CD4-positive, alpha-beta T cell (primary cell): Measurements from ENCODE around the gene ITSN1. TPM values are rescaled to one million over a fixed set of nuclear protein-coding genes. Genes with fewer than 3 reads are reported as not detected.
"Not testable (repeated sequence)": the region's sequence is repeated elsewhere in the genome, so short reads cannot be mapped to it uniquely, and the experiment has no call there.

ENCODE experiments used
- ATAC-seq: fragments of 200-7000 bp; cut with Tn5 transposase; one replicate; pipeline ENCODE4 v1.10.0; 2022; ENCODE audit warnings: mild to moderate bottlenecking; ENCODE audit not compliant: poor library complexity
- CTCF ChIA-PET: fragments of 350-600 bp; sonication (Branson Sonifier 250); formaldehyde crosslinking; loops from one replicate; lab custom pipeline; 2021; ENCODE audit warnings: antibody characterized with exemption, inconsistent platforms; lab: Charles Lee
- POLR2A ChIA-PET: fragments of 350-600 bp; sonication (Branson Sonifier 250); formaldehyde crosslinking; loops from one replicate; lab custom pipeline; 2021; ENCODE audit warnings: antibody characterized with exemption, inconsistent platforms; lab: Charles Lee
- DNase-seq, 14 experiments: peaks; one replicate each; pipeline ENCODE4 v3.0.0-alpha.2; 2013 to 2020; ENCODE audit warnings: mixed read lengths in 2 of 14
- H3K27ac ChIP-seq, 2 donors: one replicate each; pipeline versions ENCODE4 v1.5.1 to v1.7.0; 2013; ENCODE audit warnings: low read length in 2 of 2, low read depth in 1 of 2, mild to moderate bottlenecking in 1 of 2
- H3K27me3 ChIP-seq, 2 experiments: 1 replicate in 1 of 2; 2 replicates in 1 of 2; pipeline versions ENCODE4 v1.6.1 to v1.7.0; 2013; ENCODE audit warnings: low read length in 2 of 2, control low read depth in 1 of 2, mild to moderate bottlenecking in 1 of 2, moderate library complexity in 1 of 2; ENCODE audit not compliant: insufficient read depth in 2 of 2, control insufficient read depth in 1 of 2
- H3K36me3 ChIP-seq: one replicate; pipeline ENCODE4 v1.6.1; 2013; ENCODE audit warnings: low read length, control low read depth; ENCODE audit not compliant: insufficient read depth
- H3K4me1 ChIP-seq: one replicate; pipeline ENCODE4 v1.6.1; 2013; ENCODE audit warnings: low read length, control low read depth; ENCODE audit not compliant: insufficient read depth
- H3K4me3 ChIP-seq: one replicate; pipeline ENCODE4 v1.5.1; 2013; ENCODE audit warnings: mild to moderate bottlenecking, low read length, moderate library complexity
- H3K9me3 ChIP-seq, 2 experiments: 1 replicate in 1 of 2; 2 replicates in 1 of 2; pipeline versions ENCODE4 v1.6.1 to v1.7.0; 2013; ENCODE audit warnings: low read length in 2 of 2, mild to moderate bottlenecking in 2 of 2, control low read depth in 1 of 2, moderate library complexity in 1 of 2; ENCODE audit not compliant: control insufficient read depth in 1 of 2, insufficient read depth in 1 of 2
- H3K27ac Mint-ChIP-seq: one replicate; pipeline ENCODE4 v1.8.0; 2020; ENCODE audit warnings: mixed read lengths
- H3K27me3 Mint-ChIP-seq: one replicate; pipeline ENCODE4 v1.8.0; 2021; ENCODE audit warnings: mixed read lengths
- H3K36me3 Mint-ChIP-seq: one replicate; pipeline ENCODE4 v1.8.0; 2021; ENCODE audit warnings: low read depth, mixed read lengths
- H3K4me1 Mint-ChIP-seq: one replicate; pipeline ENCODE4 v1.8.0; 2021; ENCODE audit warnings: low read depth, mixed read lengths
- H3K4me3 Mint-ChIP-seq: one replicate; pipeline ENCODE4 v1.8.0; 2020; ENCODE audit warnings: mild to moderate bottlenecking, mixed read lengths
- H3K9me3 Mint-ChIP-seq: one replicate; pipeline ENCODE4 v1.8.0; 2020; ENCODE audit warnings: mixed read lengths
- intact Hi-C, 2 experiments: fragments of 100-400 bp; cut with DNase I in 1 of 2; cut with micrococcal nuclease in 1 of 2; formaldehyde crosslinking; loops; one replicate each; pipeline versions ENCODE4 v1.15.1 to v1.9.0; 2023 to 2025; cut with DNase I, micrococcal nuclease
- total RNA-seq, 174 experiments: library from RNA in 2 of 174; stranded (reverse) in 2 of 174; gene quantifications; one replicate each; pipeline ENCODE4 v1.2.3 and lab custom pipeline; 2021 to 2026
- TF ChIP-seq, protein P1 (sequence below): fragments of 200-600 bp; IDR thresholded peaks from one replicate; pipeline ENCODE4 v1.8.0; 2022; ENCODE audit warnings: antibody characterized with exemption, mild to moderate bottlenecking

Gene ITSN1
- total RNA-seq, 2 experiments from 2014 or later, result 2.1 to 3.0 TPM

DNA sequence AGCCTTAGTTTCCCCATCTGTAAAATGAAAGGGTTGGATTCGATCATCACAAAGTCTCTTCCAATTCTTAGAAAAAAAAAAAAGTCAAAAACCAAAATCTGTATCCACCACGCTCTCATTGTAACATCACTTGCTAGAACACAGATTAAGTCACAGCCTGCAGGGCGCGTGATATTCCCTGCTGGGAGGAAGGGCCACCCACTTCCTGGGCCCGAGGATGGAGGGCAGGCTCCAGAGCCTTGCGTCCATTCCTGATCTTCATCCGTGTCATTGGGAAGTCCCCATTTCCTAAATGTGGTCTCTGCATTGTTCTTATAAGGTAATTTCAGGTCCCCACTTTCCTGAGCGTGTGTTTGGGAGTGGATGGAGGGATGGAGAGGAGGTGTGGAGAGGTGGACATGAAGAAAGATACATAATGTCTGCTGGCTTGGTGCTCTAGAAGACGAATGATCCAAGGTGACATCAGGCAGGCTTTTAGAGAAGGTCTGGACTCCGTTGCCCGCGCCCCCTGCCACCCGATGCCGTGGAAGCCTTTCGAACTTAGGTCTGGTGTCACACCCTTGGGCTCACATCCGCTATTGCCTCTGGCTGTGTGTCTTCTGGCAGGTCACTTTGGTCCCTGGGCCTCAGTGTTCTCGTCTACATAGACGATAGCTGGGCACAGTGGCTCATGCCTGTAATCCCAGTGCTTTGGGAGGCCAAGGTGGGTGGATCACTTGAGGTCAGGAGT is 217.2 kb downstream of the ITSN1 start:
- Histone ChIP-seq H3K4me3 (no peak overlapping the region), H3K36me3 (no peaks in the 10 kb centered on the region), H3K4me1 (no peaks in the 10 kb centered on the region), H3K9me3 (no peaks in the 10 kb centered on the region), H3K27me3 (peaks cover 0 to 2% of the 10 kb centered on the region in 2 experiments), H3K27ac (no peak overlapping the region)
- no peaks in the 10 kb centered on the region for H3K27me3 Mint-ChIP-seq
- H3K9me3 Mint-ChIP-seq, result no peaks in the 10 kb centered on the region
- no peak overlapping the region for H3K4me3 Mint-ChIP-seq
- TF ChIP-seq, protein P1, sequence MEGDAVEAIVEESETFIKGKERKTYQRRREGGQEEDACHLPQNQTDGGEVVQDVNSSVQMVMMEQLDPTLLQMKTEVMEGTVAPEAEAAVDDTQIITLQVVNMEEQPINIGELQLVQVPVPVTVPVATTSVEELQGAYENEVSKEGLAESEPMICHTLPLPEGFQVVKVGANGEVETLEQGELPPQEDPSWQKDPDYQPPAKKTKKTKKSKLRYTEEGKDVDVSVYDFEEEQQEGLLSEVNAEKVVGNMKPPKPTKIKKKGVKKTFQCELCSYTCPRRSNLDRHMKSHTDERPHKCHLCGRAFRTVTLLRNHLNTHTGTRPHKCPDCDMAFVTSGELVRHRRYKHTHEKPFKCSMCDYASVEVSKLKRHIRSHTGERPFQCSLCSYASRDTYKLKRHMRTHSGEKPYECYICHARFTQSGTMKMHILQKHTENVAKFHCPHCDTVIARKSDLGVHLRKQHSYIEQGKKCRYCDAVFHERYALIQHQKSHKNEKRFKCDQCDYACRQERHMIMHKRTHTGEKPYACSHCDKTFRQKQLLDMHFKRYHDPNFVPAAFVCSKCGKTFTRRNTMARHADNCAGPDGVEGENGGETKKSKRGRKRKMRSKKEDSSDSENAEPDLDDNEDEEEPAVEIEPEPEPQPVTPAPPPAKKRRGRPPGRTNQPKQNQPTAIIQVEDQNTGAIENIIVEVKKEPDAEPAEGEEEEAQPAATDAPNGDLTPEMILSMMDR, result no peak
- no peaks in the 10 kb centered on the region for H3K36me3 Mint-ChIP-seq
- H3K27ac Mint-ChIP-seq, result no peak overlapping the region
- ATAC-seq (no peak), DNase-seq (no peak)
- ChIA-PET CTCF (no interaction called here), POLR2A (no interaction called here)
- H3K4me1 Mint-ChIP-seq, result no peaks in the 10 kb centered on the region
- intact Hi-C loops, result no loop called here

DNA sequence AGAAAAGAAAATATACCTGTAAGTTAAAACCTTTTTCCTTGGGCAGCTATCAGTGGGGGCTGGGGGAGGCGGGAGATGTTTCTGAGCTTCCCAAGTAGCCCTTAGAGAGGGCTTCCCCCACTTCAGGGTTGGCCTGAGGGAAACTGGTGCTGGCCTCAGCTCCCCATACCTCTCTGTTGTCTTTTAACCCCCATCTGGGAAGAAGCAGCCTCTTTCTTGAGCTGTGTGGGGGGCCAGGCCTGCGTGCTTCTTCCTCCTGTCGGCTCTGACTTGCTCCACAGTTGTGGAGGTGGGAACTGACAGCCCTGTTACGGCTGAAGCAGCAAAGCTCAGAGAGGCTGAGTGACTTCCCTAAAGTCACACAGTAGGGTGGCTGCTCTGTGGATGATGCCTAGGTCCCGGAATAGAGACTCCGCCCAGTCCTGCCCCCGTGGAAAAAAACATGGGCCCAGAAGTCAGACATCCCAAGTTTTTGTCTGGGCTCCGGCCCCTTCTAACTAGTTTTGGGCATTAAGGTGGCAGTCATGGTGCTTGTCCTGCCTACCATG is 218.1 kb downstream of the ITSN1 start:
- CTCF ChIA-PET, result no interaction called here

DNA sequence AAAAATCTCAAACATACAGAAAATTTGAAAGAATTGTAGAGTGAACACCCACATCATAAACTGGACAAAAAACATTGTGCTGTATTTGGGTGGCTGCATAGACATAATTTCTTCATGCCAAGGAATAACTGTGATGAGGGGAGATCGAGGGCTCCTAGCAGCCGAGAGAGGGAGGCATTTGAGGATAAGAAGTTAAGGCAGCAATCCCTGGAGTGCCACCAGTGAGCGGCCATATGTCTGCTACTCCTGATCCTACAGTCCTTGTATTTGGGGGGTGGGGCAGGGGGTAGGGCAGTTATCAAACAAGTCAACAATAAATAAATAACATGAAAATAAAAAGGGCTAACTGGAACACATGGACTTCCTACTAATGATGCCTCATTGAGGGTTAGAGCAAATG is 218.8 kb downstream of the ITSN1 start:
- Histone ChIP-seq H3K4me3 (no peak overlapping the region), H3K4me1 (no peaks in the 10 kb centered on the region), H3K36me3 (no peaks in the 10 kb centered on the region), H3K9me3 (no peaks in the 10 kb centered on the region), H3K27me3 (peaks cover 0 to 2% of the 10 kb centered on the region in 2 experiments), H3K27ac (no peak overlapping the region)
- POLR2A ChIA-PET, result no interaction called here
- Mint-ChIP-seq H3K4me3 (no peak overlapping the region), H3K4me1 (no peaks in the 10 kb centered on the region), H3K9me3 (no peaks in the 10 kb centered on the region), H3K36me3 (no peaks in the 10 kb centered on the region), H3K27me3 (peaks cover 5% of the 10 kb centered on the region), H3K27ac (no peak overlapping the region)
- TF ChIP-seq, protein P1, result no peak
- CTCF ChIA-PET, result no interaction called here
- no peak for ATAC-seq
- no peak for DNase-seq
- intact Hi-C loops, result no loop called here

More for the DNA sequence above, 218.1 kb downstream of the ITSN1 start:
- peaks cover 0 to 2% of the 10 kb centered on the region in 2 experiments for H3K27me3 ChIP-seq
- H3K27me3 Mint-ChIP-seq, result peaks cover 5% of the 10 kb centered on the region
- TF ChIP-seq, protein P1, result no peak
- no peak overlapping the region for H3K27ac Mint-ChIP-seq
- ATAC-seq, result no peak
- no peak for DNase-seq
- no peaks in the 10 kb centered on the region for H3K9me3 Mint-ChIP-seq
- H3K4me1 Mint-ChIP-seq, result no peaks in the 10 kb centered on the region
- no peaks in the 10 kb centered on the region for H3K9me3 ChIP-seq
- H3K4me1 ChIP-seq, result no peaks in the 10 kb centered on the region
- intact Hi-C loops, result no loop called here
- no peaks in the 10 kb centered on the region for H3K36me3 ChIP-seq
- no peak overlapping the region for H3K27ac ChIP-seq
- no peaks in the 10 kb centered on the region for H3K36me3 Mint-ChIP-seq
- H3K4me3 ChIP-seq, result no peak overlapping the region
- POLR2A ChIA-PET, result no interaction called here
- no peak overlapping the region for H3K4me3 Mint-ChIP-seq

DNA sequence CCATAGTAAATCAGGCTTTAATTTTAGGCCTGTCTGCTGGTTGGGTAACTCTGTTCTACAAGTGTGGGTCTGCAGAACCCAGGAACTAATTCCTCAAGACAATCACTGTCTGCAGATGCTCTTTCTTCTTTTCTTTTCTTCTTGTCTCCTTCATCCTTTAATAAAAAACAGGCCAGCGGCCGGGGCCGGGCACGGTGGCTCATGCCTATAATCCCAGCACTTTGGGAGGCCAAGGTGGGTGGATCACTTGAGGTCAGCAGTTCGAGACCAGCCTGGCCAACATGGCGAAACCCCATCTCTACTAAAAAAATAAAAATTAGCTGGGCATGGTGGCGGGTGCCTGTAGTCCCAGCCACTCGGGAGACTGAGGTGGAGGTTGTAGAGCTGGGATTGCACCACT is 220.9 kb downstream of the ITSN1 start:
- CTCF ChIA-PET, intact Hi-C loops, POLR2A ChIA-PET: not testable (repeated sequence)

More for the DNA sequence above, 220.9 kb downstream of the ITSN1 start:
- not testable (repeated sequence) for DNase-seq, H3K4me3 Mint-ChIP-seq, H3K36me3 ChIP-seq, H3K36me3 Mint-ChIP-seq, H3K4me1 Mint-ChIP-seq, ATAC-seq, H3K4me1 ChIP-seq, H3K9me3 ChIP-seq, H3K4me3 ChIP-seq, H3K27ac Mint-ChIP-seq, H3K27me3 Mint-ChIP-seq, H3K9me3 Mint-ChIP-seq, H3K27ac ChIP-seq, H3K27me3 ChIP-seq
